Measurements from ENCODE around the gene MGLL. TPM values are rescaled to one million over a fixed set of nuclear protein-coding genes. Genes with fewer than 3 reads are reported as not detected.
A peak's percentile ranks its signal among the peaks of the same experiment; 100 is the strongest.

MGLL gene
- total and polyA plus RNA-seq, 8 donors: 10.5 to 118 (median 37.9) TPM

- no peak for DNase-seq
- intact Hi-C loops (cut with DNase I; ENCODE audit: low total_unique reads): no loop called here
- Histone ChIP-seq H3K27me3 (no peaks in the 10 kb centered on the region), H3K27ac (peak overlapping the region in 4 of 5 donors; percentile 18 to 63 (median 55)), H3K36me3 (peaks cover 0 to 5% (median 2%) of the 10 kb centered on the region in 4 donors), H3K4me1 (peaks cover 16 to 61% (median 38%) of the 10 kb centered on the region in 4 donors), H3K4me3 (no peak overlapping the region), H3K9me3 (no peaks in the 10 kb centered on the region)
- 57 to 70% (median 67%) methylated on average over 3 of the region's 3 CpGs for WGBS, 5 donors
- peak in 1 of 3 donors; percentile 44 for TF ChIP-seq POLR2AphosphoS5 (IDR thresholded peaks at IDR 0.05)
- TF ChIP-seq EP300 (IDR thresholded peaks at IDR 0.05): no peak
These were observed 42.6 kb downstream of the MGLL start for GRCh38 chr3:127779747-127780146.

GRCh38 chr3:127777921-127778656 is 44.2 kb downstream of the MGLL start:
- Histone ChIP-seq H3K27ac (no peak overlapping the region), H3K27me3 (no peaks in the 10 kb centered on the region), H3K4me1 (peaks cover 13 to 56% (median 34%) of the 10 kb centered on the region in 4 donors), H3K4me3 (no peak overlapping the region), H3K36me3 (peaks cover 0 to 5% (median 2%) of the 10 kb centered on the region in 4 donors), H3K9me3 (no peaks in the 10 kb centered on the region)
- 82 to 92% (median 87%) methylated on average over 11 of the region's 11 CpGs for WGBS, 5 donors
- TF ChIP-seq EP300 (IDR thresholded peaks at IDR 0.05) (no peak), CTCF (IDR thresholded peaks at IDR 0.05) (no peak), POLR2AphosphoS5 (IDR thresholded peaks at IDR 0.05) (no peak), POLR2A (IDR thresholded peaks at IDR 0.05) (no peak)
- intact Hi-C loops (cut with DNase I; ENCODE audit: low total_unique reads): no loop called here
- no peak for DNase-seq

GRCh38 chr3:127777332-127777731 is 45.0 kb downstream of the MGLL start:
- H3K4me3 ChIP-seq: no peak overlapping the region
- H3K27me3 ChIP-seq: no peaks in the 10 kb centered on the region
- 86 to 100% (median 94%) methylated on average over 1 of the region's 1 CpG for WGBS, 5 donors
- intact Hi-C loops (cut with DNase I; ENCODE audit: low total_unique reads): no loop called here
- DNase-seq: no peak
- H3K36me3 ChIP-seq: peaks cover 0 to 5% (median 2%) of the 10 kb centered on the region in 4 donors
- TF ChIP-seq EP300 (IDR thresholded peaks at IDR 0.05) (no peak), POLR2AphosphoS5 (IDR thresholded peaks at IDR 0.05) (no peak), POLR2A (IDR thresholded peaks at IDR 0.05) (no peak), CTCF (IDR thresholded peaks at IDR 0.05) (no peak)
- peaks cover 13 to 56% (median 34%) of the 10 kb centered on the region in 4 donors for H3K4me1 ChIP-seq
- no peak overlapping the region for H3K27ac ChIP-seq
- H3K9me3 ChIP-seq: no peaks in the 10 kb centered on the region

GRCh38 chr3:127776347-127776746 is 46.0 kb downstream of the MGLL start:
- no peak for TF ChIP-seq POLR2AphosphoS5 (IDR thresholded peaks at IDR 0.05)
- no peak for TF ChIP-seq EP300 (IDR thresholded peaks at IDR 0.05)
- TF ChIP-seq CTCF (IDR thresholded peaks at IDR 0.05): no peak
- no peak for TF ChIP-seq POLR2A (IDR thresholded peaks at IDR 0.05)
- no peak for DNase-seq
- H3K36me3 ChIP-seq: peaks cover 0 to 5% (median 2%) of the 10 kb centered on the region in 4 donors
- H3K27ac ChIP-seq: peak overlapping the region in 4 of 5 donors; percentile 59 to 76 (median 66)
- H3K4me3 ChIP-seq: no peak overlapping the region
- intact Hi-C loops (cut with DNase I; ENCODE audit: low total_unique reads): no loop called here
- peaks cover 13 to 51% (median 30%) of the 10 kb centered on the region in 4 donors for H3K4me1 ChIP-seq
- WGBS, 5 donors: 89 to 96% (median 90%) methylated on average over 9 to 10 of the region's 10 CpGs
- no peaks in the 10 kb centered on the region for H3K27me3 ChIP-seq
- H3K9me3 ChIP-seq: no peaks in the 10 kb centered on the region
